HUES6 (cell line): ENCODE results near the gene MRPL53.
"Not testable (repeated sequence)": the region's sequence is repeated elsewhere in the genome, so short reads cannot be mapped to it uniquely, and the experiment has no call there.

ENCODE experiments used
- H3K27ac ChIP-seq: 2 replicates; pipeline ENCODE4 v1.7.0; 2013; ENCODE audit warnings: low read depth, mild to moderate bottlenecking, low read length, inconsistent platforms
- H3K27me3 ChIP-seq: 2 replicates; pipeline ENCODE4 v1.6.1; 2013; ENCODE audit warnings: low read length; ENCODE audit not compliant: control insufficient read depth, insufficient read depth
- H3K36me3 ChIP-seq: 2 replicates; pipeline ENCODE4 v1.6.1; 2013; ENCODE audit warnings: low read length; ENCODE audit not compliant: control insufficient read depth, insufficient read depth
- H3K4me1 ChIP-seq: 2 replicates; pipeline ENCODE4 v1.6.1; 2013; ENCODE audit warnings: low read length; ENCODE audit not compliant: control insufficient read depth, insufficient read depth
- H3K4me3 ChIP-seq: 2 replicates; pipeline ENCODE4 v1.5.1; 2013; ENCODE audit warnings: low read depth, low read length
- H3K9ac ChIP-seq: one replicate; pipeline ENCODE4 v1.6.1; 2013; ENCODE audit warnings: mild to moderate bottlenecking, low read length
- H3K9me3 ChIP-seq: 2 replicates; pipeline ENCODE4 v1.6.1; 2013; ENCODE audit warnings: low read depth, low read length; ENCODE audit not compliant: control insufficient read depth, insufficient read depth

The MRPL53 gene

GRCh38 chr2:74471332-74472065 is 981 bp downstream of the MRPL53 start:
- peaks cover 15% of the 10 kb centered on the region for H3K36me3 ChIP-seq
- no peaks in the 10 kb centered on the region for H3K4me1 ChIP-seq
- H3K9ac ChIP-seq, result peak overlapping the region; percentile 89
- peak overlapping the region; percentile 86 for H3K4me3 ChIP-seq
- no peaks in the 10 kb centered on the region for H3K9me3 ChIP-seq
- H3K27me3 ChIP-seq, result no peaks in the 10 kb centered on the region
- H3K27ac ChIP-seq, result no peak overlapping the region

- not testable (repeated sequence) for H3K4me3 ChIP-seq, H3K9me3 ChIP-seq, H3K27me3 ChIP-seq, H3K27ac ChIP-seq, H3K9ac ChIP-seq, H3K4me1 ChIP-seq
- H3K36me3 ChIP-seq, result peaks cover 15% of the 10 kb centered on the region
Measured at GRCh38 chr2:74470742-74471141, 1.7 kb downstream of the MRPL53 start.

GRCh38 chr2:74464406-74464805 is 8.1 kb downstream of the MRPL53 start:
- Histone ChIP-seq H3K27me3 (no peaks in the 10 kb centered on the region), H3K4me3 (peak overlapping the region; percentile 88), H3K27ac (no peak overlapping the region), H3K9ac (peak overlapping the region; percentile 81), H3K4me1 (0 out of 2 replicates have a peak, but pooled peaks cover 3% of the 10 kb centered on the region), H3K36me3 (peaks cover 23% of the 10 kb centered on the region), H3K9me3 (no peaks in the 10 kb centered on the region)

- Histone ChIP-seq H3K9me3 (no peaks in the 10 kb centered on the region), H3K9ac (no peak overlapping the region), H3K27me3 (no peaks in the 10 kb centered on the region), H3K4me3 (no peak overlapping the region), H3K36me3 (peaks cover 23% of the 10 kb centered on the region), H3K4me1 (0 out of 2 replicates have a peak, but pooled peaks cover 3% of the 10 kb centered on the region), H3K27ac (no peak overlapping the region)
Measured at GRCh38 chr2:74462786-74463105, 9.7 kb downstream of the MRPL53 start.

GRCh38 chr2:74462054-74462785 is 10.3 kb downstream of the MRPL53 start:
- H3K27me3 ChIP-seq, result no peaks in the 10 kb centered on the region
- 0 out of 2 replicates have a peak, but pooled peaks cover 3% of the 10 kb centered on the region for H3K4me1 ChIP-seq
- peaks cover 23% of the 10 kb centered on the region for H3K36me3 ChIP-seq
- H3K27ac ChIP-seq, result no peak overlapping the region
- H3K4me3 ChIP-seq, result no peak overlapping the region
- no peaks in the 10 kb centered on the region for H3K9me3 ChIP-seq
- H3K9ac ChIP-seq, result no peak overlapping the region

- Histone ChIP-seq H3K27me3 (no peaks in the 10 kb centered on the region), H3K9me3 (no peaks in the 10 kb centered on the region), H3K9ac (no peak overlapping the region), H3K4me1 (0 out of 2 replicates have a peak, but pooled peaks cover 3% of the 10 kb centered on the region), H3K36me3 (peaks cover 23% of the 10 kb centered on the region), H3K4me3 (no peak overlapping the region), H3K27ac (no peak overlapping the region)
Measured at GRCh38 chr2:74461187-74462053, 11.1 kb downstream of the MRPL53 start.

GRCh38 chr2:74460187-74460586 is 12.3 kb downstream of the MRPL53 start:
- peaks cover 23% of the 10 kb centered on the region for H3K36me3 ChIP-seq
- H3K27ac ChIP-seq, H3K27me3 ChIP-seq, H3K9ac ChIP-seq, H3K9me3 ChIP-seq, H3K4me1 ChIP-seq, H3K4me3 ChIP-seq: not testable (repeated sequence)

GRCh38 chr2:74459503-74460118 is 12.9 kb downstream of the MRPL53 start:
- H3K27me3 ChIP-seq, H3K9me3 ChIP-seq, H3K4me1 ChIP-seq, H3K27ac ChIP-seq: not testable (repeated sequence)
- Histone ChIP-seq H3K36me3 (peaks cover 23% of the 10 kb centered on the region), H3K9ac (peak overlapping the region; percentile 14), H3K4me3 (peak overlapping the region; percentile 91)

GRCh38 chr2:74458938-74459363 is 13.5 kb downstream of the MRPL53 start:
- Histone ChIP-seq H3K27ac (no peak overlapping the region), H3K9ac (peak overlapping the region; percentile 89)

GRCh38 chr2:74458132-74458937 is 14.1 kb downstream of the MRPL53 start, which contains the start of gene WBP1:
Gene WBP1 (plus strand): TSS chr2:74458438. CDS start chr2:74458603, 165 bp downstream.
- Histone ChIP-seq H3K9me3 (no peaks in the 10 kb centered on the region), H3K4me1 (0 out of 2 replicates have a peak, but pooled peaks cover 5% of the 10 kb centered on the region), H3K9ac (peak within 1 kb of the TSS; percentile 89), H3K4me3 (peak within 1 kb of the TSS; percentile 91), H3K27ac (peak within 1 kb of the TSS; percentile 71), H3K27me3 (no peaks in the 10 kb centered on the region), H3K36me3 (peaks cover 22% of the 10 kb centered on the region)

More at GRCh38 chr2:74458938-74459363, 13.5 kb downstream of the MRPL53 start:
- H3K36me3 ChIP-seq, result peaks cover 23% of the 10 kb centered on the region
- no peaks in the 10 kb centered on the region for H3K9me3 ChIP-seq
- peak overlapping the region; percentile 91 for H3K4me3 ChIP-seq
- 0 out of 2 replicates have a peak, but pooled peaks cover 5% of the 10 kb centered on the region for H3K4me1 ChIP-seq
- H3K27me3 ChIP-seq, result no peaks in the 10 kb centered on the region
